K562 (cell line): ENCODE measurements around the gene ABCA13. TPM values are rescaled to one million over a fixed set of nuclear protein-coding genes. Genes with fewer than 3 reads are reported as not detected.

Experiments
- ATAC-seq: fragments of 200-7000 bp; cut with Tn5 transposase; 3 replicates; pipeline ENCODE4 v1.9.1; 2020; ENCODE audit warnings: moderate library complexity
- BruUV-seq: library from RNA; stranded (reverse); fragments of 400-500 nt; replicated peaks from 2 replicates; lab custom pipeline; 2021; lab: Mats Ljungman, UMichigan
- CTCF ChIA-PET: fragments of 300-600 bp; formaldehyde crosslinking; extraction: SDS; loops from one replicate; lab custom pipeline; 2021; ENCODE audit warnings: low intra/inter-chr PET ratio; lab: Yijun Ruan, JAX
- POLR2A ChIA-PET: fragments of 300-600, 350-650 bp; sonication (Branson Sonifier 250); formaldehyde crosslinking; extraction: SDS; loops from one replicate; lab custom pipeline; 2021; ENCODE audit warnings: antibody characterized with exemption, inconsistent platforms; lab: Yijun Ruan, JAX
- DNase-seq, 4 experiments: peaks; one replicate each; pipeline versions ENCODE4 v3.0.0 to v3.0.0-alpha.2; 2011 to 2018; ENCODE audit warnings: low spot score in 3 of 4, mixed read lengths in 3 of 4; ENCODE audit errors: extremely low read depth in 1 of 4
- FAIRE-seq: peaks from 2 replicates; lab custom pipeline; 2011; peaks lifted over from hg19 to GRCh38; lab: Jason Lieb, UNC
- H2AFZ ChIP-seq: 2 replicates; pipeline ENCODE4 v1.6.0; 2011; ENCODE audit warnings: low read depth, low read length, control low read depth, inconsistent platforms
- H3K27ac ChIP-seq: fragments of 200-600 bp; 3 replicates; pipeline ENCODE4 v1.8.0; 2011; ENCODE audit warnings: low read depth, mild to moderate bottlenecking, control low read depth, inconsistent platforms, low read length, moderate library complexity, mixed read lengths; ENCODE audit errors: extremely low read depth
- H3K27me3 ChIP-seq, 2 experiments: fragments of 300-600 bp in 1 of 2; 2 replicates in 1 of 2; 3 replicates in 1 of 2; pipeline versions ENCODE4 v1.6.0 to v1.8.0; 2011; ENCODE audit warnings: inconsistent platforms in 2 of 2, low read length in 2 of 2, mild to moderate bottlenecking in 1 of 2, mixed read lengths in 1 of 2, moderate library complexity in 1 of 2; ENCODE audit not compliant: control insufficient read depth in 2 of 2, insufficient read depth in 2 of 2
- H3K36me3 ChIP-seq: fragments of 300-600 bp; 3 replicates; pipeline ENCODE4 v1.8.0; 2011; ENCODE audit warnings: mild to moderate bottlenecking, low read length, inconsistent platforms; ENCODE audit not compliant: control insufficient read depth, insufficient read depth
- H3K4me1 ChIP-seq, 2 experiments: fragments of 200-600 bp in 1 of 2; replicated peaks in 1 of 2; 2 replicates in 1 of 2; 3 replicates in 1 of 2; pipeline versions ENCODE4 v1.5.1 to v1.8.0; 2011; ENCODE audit warnings: inconsistent platforms in 2 of 2, low read length in 2 of 2, mild to moderate bottlenecking in 1 of 2, mixed read lengths in 1 of 2, moderate library complexity in 1 of 2; ENCODE audit not compliant: control insufficient read depth in 2 of 2, insufficient read depth in 2 of 2
- H3K4me2 ChIP-seq: 2 replicates; pipeline ENCODE4 v1.6.1; 2011; ENCODE audit warnings: low read length, control low read depth, inconsistent platforms, mixed read lengths; ENCODE audit not compliant: insufficient read depth
- H3K4me3 ChIP-seq: fragments of 200-600 bp; sonication (generic), shearing (Covaris generic); 2 replicates; pipeline ENCODE4 v1.5.1; 2016; ENCODE audit warnings: control low read depth, inconsistent platforms
- H3K79me2 ChIP-seq: fragments of 200-600 bp; 3 replicates; pipeline ENCODE4 v1.8.0; 2011; ENCODE audit warnings: low read length, inconsistent platforms; ENCODE audit not compliant: control insufficient read depth, insufficient read depth
- H3K9ac ChIP-seq, 2 experiments: 2 replicates each; pipeline versions ENCODE4 v1.6.0 to v1.6.1; 2011; ENCODE audit warnings: low read depth in 2 of 2, low read length in 2 of 2, control low read depth in 1 of 2, inconsistent platforms in 1 of 2, mild to moderate bottlenecking in 1 of 2, mixed read lengths in 1 of 2; ENCODE audit not compliant: insufficient read depth in 1 of 2
- H3K9me1 ChIP-seq: one replicate; pipeline ENCODE4 v1.6.0; 2011; ENCODE audit warnings: inconsistent platforms, mild to moderate bottlenecking, low read length, moderate library complexity; ENCODE audit not compliant: control insufficient read depth, insufficient read depth
- H3K9me3 ChIP-seq: replicated peaks from 2 replicates; pipeline ENCODE4 v1.5.1; 2011; ENCODE audit warnings: low read depth, low read length, inconsistent platforms; ENCODE audit not compliant: control insufficient read depth, insufficient read depth
- H4K20me1 ChIP-seq: replicated peaks from 2 replicates; pipeline ENCODE4 v1.6.1; 2011; ENCODE audit warnings: low read length, inconsistent platforms, mixed read lengths; ENCODE audit not compliant: control insufficient read depth, insufficient read depth
- ARID3A ChIP-seq: IDR thresholded peaks from 2 replicates; pipeline ENCODE4 v1.6.1; 2012; ENCODE audit warnings: low read depth, low read length, improper control_type of control experiment, borderline replicate concordance
- DNMT1 ChIP-seq: fragments of 450-650 bp; IDR thresholded peaks from 2 replicates; pipeline ENCODE4 v1.6.1; 2016; ENCODE audit warnings: antibody characterized with exemption, mild to moderate bottlenecking
- ID3 ChIP-seq, 2 experiments: fragments of 250-450 bp in 1 of 2; fragments of 450-650 bp in 1 of 2; sonication (Bioruptor Pico) in 1 of 2; IDR thresholded peaks; 2 replicates each; pipeline versions ENCODE4 v1.6.1 to v1.8.0; 2016 to 2021; ENCODE audit warnings: mild to moderate bottlenecking in 2 of 2, moderate library complexity in 2 of 2, missing compliant biosample characterization in 1 of 2, missing genetic modification characterization in 1 of 2
- NBN ChIP-seq: fragments of 450-650 bp; IDR thresholded peaks from 2 replicates; pipeline ENCODE4 v1.6.1; 2016; ENCODE audit warnings: low read depth, mild to moderate bottlenecking
- USF2 ChIP-seq: sonication (generic); formaldehyde crosslinking; IDR thresholded peaks from 2 replicates; pipeline ENCODE4 v1.5.0; 2020; ENCODE audit warnings: missing genetic modification reagents
- ZC3H11A ChIP-seq: IDR thresholded peaks from 2 replicates; pipeline ENCODE4 v1.6.1; 2012; ENCODE audit warnings: low read depth, low read length, improper control_type of control experiment
- WGBS: fragments of 100-300 bp; shearing (Covaris generic); methylation state at CpG from one replicate; pipeline ENCODE4 v1.1.6; 2016; ENCODE audit warnings: low coverage, mixed read lengths; ENCODE audit not compliant: insufficient coverage; ENCODE audit errors: missing lambda C conversion rate; 5-methylcytosine and 5-hydroxymethylcytosine counted together
- in situ Hi-C: fragments of 300-500 bp; cut with MboI; formaldehyde crosslinking; loops from 4 replicates; pipeline ENCODE4 v1.15.0; 2018; ENCODE audit warnings: inconsistent platforms, mixed read lengths
- intact Hi-C: fragments of 100-400 bp; cut with micrococcal nuclease; formaldehyde crosslinking; loops from 2 replicates; pipeline ENCODE4 v1.14.2; 2022
- polyA plus RNA-seq, 8 experiments: library from polyadenylated mRNA; depleted of rRNA in 4 of 8; stranded (reverse) in 5 of 8; unstranded in 3 of 8; fragments of >200 nt; fragmentation: Nextera tagmentation in 2 of 8; fragmentation: Illumina TruSeq in 1 of 8; extraction: Ambion mirVana in 2 of 8; extraction: Trizol in 1 of 8; gene quantifications; 2 replicates each; pipeline versions ENCODE4 v1.2.1 to v1.2.3, GENCODE V29; 2011 to 2014; ENCODE audit warnings: inconsistent platforms in 1 of 8, missing spikeins in 1 of 8
- total RNA-seq, 7 experiments: library from RNA; depleted of rRNA in 6 of 7; stranded (reverse); fragments of >200 nt in 6 of 7; fragmentation: Illumina TruSeq in 2 of 7; extraction: Trizol in 2 of 7; gene quantifications; 2 replicates each; pipeline versions ENCODE4 v1.2.1 to v1.2.3, GENCODE V29; 2011 to 2021; ENCODE audit warnings: low replicate concordance in 1 of 7

The ABCA13 gene
- total and polyA plus RNA-seq, 9 of the 15 experiments (the other 6 are each of a cell fraction or from before 2014, with no cell fraction given), result 0.14 to 1.5 (median 0.38) TPM

- TF ChIP-seq ARID3A (no peak), DNMT1 (no peak)
- TF ChIP-seq, all 486 proteins: peak for 0
These were observed 310.0 kb downstream of the ABCA13 start (continued) for GRCh38 chr7:48481235-48481634.

- H2AFZ ChIP-seq, result no peak overlapping the region
- ChIA-PET POLR2A (no interaction called here), CTCF (no interaction called here)
- no peaks in the 10 kb centered on the region for H3K36me3 ChIP-seq
- no peak overlapping the region for H3K27ac ChIP-seq
- no peaks in the 10 kb centered on the region for H4K20me1 ChIP-seq
- in situ Hi-C loops (no loop called here), intact Hi-C loops (no loop called here)
- no peaks in the 10 kb centered on the region for H3K27me3 ChIP-seq
- no peak for DNase-seq
- no peak for ATAC-seq
- no peaks in the 10 kb centered on the region for H3K4me1 ChIP-seq
- no TSS peak for BruUV-seq
- FAIRE-seq, result no peak
- H3K9ac ChIP-seq, result no peak overlapping the region
- H3K9me3 ChIP-seq, result no peaks in the 10 kb centered on the region; the same call in 1 of the 2 replicates
- WGBS, result 0% methylated on average over 3 of the region's 3 CpGs
- TF ChIP-seq ID3 (CRISPR knock-in tag; IDR thresholded peaks at IDR 0.05) (no peak), ID3 (tag; IDR thresholded peaks at IDR 0.05) (no peak), NBN (no peak), USF2 (CRISPR knock-in tag) (no peak), ZC3H11A (no peak)
- TF ChIP-seq, all 486 proteins: peak for 0
- H3K9me1 ChIP-seq, result no peaks in the 10 kb centered on the region
- no peak overlapping the region for H3K4me3 ChIP-seq
- H3K4me2 ChIP-seq, result no peak overlapping the region
- H3K79me2 ChIP-seq, result no peaks in the 10 kb centered on the region
These were observed 326.3 kb downstream of the ABCA13 start for GRCh38 chr7:48497521-48497920.
